Measurements from ENCODE around the gene KIF13A. TPM values are rescaled to one million over a fixed set of nuclear protein-coding genes. Genes with fewer than 3 reads are reported as not detected.
"Not testable (repeated sequence)": the region's sequence is repeated elsewhere in the genome, so short reads cannot be mapped to it uniquely, and the experiment has no call there.

Gene KIF13A
- total RNA-seq, 3 donors from 2014 or later (not counting 1 experiment from before 2014, with no cell fraction given) = 15.0 to 26.4 (median 19.5) TPM

DNA sequence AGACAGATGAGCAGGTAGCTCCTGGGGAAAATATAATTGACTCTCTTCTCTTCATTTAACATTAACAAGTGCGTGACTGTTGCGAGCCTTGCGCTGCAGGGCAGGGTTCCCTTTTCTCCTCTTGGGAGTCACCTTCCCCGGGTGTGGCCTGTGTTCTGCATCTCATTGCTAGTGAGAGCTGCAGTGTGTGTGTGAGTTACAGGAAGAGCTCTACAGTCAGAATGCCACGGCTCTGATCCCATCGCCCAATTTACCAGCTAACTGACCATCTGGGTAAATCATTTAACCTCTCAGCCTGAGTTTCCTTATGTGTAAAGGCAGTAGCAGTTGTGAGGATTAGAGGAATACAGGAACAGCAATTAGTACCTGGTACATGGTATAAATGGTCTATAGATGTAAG is 173.9 kb downstream of the KIF13A start:
- TF ChIP-seq, protein P1, sequence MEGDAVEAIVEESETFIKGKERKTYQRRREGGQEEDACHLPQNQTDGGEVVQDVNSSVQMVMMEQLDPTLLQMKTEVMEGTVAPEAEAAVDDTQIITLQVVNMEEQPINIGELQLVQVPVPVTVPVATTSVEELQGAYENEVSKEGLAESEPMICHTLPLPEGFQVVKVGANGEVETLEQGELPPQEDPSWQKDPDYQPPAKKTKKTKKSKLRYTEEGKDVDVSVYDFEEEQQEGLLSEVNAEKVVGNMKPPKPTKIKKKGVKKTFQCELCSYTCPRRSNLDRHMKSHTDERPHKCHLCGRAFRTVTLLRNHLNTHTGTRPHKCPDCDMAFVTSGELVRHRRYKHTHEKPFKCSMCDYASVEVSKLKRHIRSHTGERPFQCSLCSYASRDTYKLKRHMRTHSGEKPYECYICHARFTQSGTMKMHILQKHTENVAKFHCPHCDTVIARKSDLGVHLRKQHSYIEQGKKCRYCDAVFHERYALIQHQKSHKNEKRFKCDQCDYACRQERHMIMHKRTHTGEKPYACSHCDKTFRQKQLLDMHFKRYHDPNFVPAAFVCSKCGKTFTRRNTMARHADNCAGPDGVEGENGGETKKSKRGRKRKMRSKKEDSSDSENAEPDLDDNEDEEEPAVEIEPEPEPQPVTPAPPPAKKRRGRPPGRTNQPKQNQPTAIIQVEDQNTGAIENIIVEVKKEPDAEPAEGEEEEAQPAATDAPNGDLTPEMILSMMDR (IDR thresholded peaks at IDR 0.05) = no peak
- Mint-ChIP-seq H3K4me1 (no peaks in the 10 kb centered on the region), H3K4me3 (no peak overlapping the region), H3K27ac (no peak overlapping the region), H3K36me3 (no peaks in the 10 kb centered on the region), H3K27me3 (ENCODE audit: low read depth in 2 of 2) (no peaks in the 10 kb centered on the region), H3K9me3 (no peaks in the 10 kb centered on the region)
- Histone ChIP-seq H3K36me3 (ENCODE audit: control insufficient read depth, insufficient read depth, low read length) (no peaks in the 10 kb centered on the region), H3K27me3 (ENCODE audit: control insufficient read depth, insufficient read depth, low read length) (no peaks in the 10 kb centered on the region), H3K4me3 (ENCODE audit: low read length) (no peak overlapping the region), H3K27ac (ENCODE audit: low read length) (no peak overlapping the region), H3K9me3 (ENCODE audit: control insufficient read depth, insufficient read depth, low read length) (no peaks in the 10 kb centered on the region), H3K4me1 (ENCODE audit: control insufficient read depth, insufficient read depth, low read length) (no peaks in the 10 kb centered on the region)
- DNase-seq = no peak
- intact Hi-C loops (cut with micrococcal nuclease) = no loop called here
- no peak for ATAC-seq
- 91% methylated on average over 6 of the region's 6 CpGs for WGBS (ENCODE audit: insufficient coverage)

DNA sequence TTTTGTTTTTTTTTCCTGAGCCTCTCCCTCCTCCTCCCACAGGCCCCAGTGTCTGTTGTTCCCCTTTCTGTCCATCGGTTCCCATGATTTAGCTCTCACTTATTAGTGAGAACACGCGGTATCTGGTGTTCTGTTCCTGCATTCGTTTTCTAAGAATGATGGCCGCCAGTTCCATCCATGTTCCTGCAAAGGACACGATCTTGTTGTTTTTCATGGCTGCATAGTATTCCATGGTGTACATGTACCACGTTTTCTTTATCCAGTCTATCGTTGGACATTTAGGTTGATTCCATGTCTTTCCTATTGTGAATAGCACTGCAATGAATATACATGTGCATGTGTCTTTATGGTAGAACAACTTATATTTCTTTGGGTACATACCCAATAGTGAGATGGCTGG is 175.1 kb downstream of the KIF13A start:
- H3K4me3 ChIP-seq (ENCODE audit: low read length) = no peak overlapping the region
- H3K27ac ChIP-seq (ENCODE audit: low read length) = no peak overlapping the region
- no peak for DNase-seq
- H3K4me3 Mint-ChIP-seq = no peak overlapping the region
- peaks cover 0 to 3% of the 10 kb centered on the region in 2 donors for H3K9me3 Mint-ChIP-seq
- no peaks in the 10 kb centered on the region for H3K9me3 ChIP-seq (ENCODE audit: control insufficient read depth, insufficient read depth, low read length)
- intact Hi-C loops (cut with micrococcal nuclease) = no loop called here
- no peak for ATAC-seq
- no peaks in the 10 kb centered on the region for H3K36me3 ChIP-seq (ENCODE audit: control insufficient read depth, insufficient read depth, low read length)
- TF ChIP-seq, protein P1 (IDR thresholded peaks at IDR 0.05) = no peak
- H3K27me3 Mint-ChIP-seq (ENCODE audit: low read depth in 2 of 2) = no peaks in the 10 kb centered on the region
- H3K4me1 ChIP-seq (ENCODE audit: control insufficient read depth, insufficient read depth, low read length) = no peaks in the 10 kb centered on the region
- WGBS (ENCODE audit: insufficient coverage) = 95% methylated on average over 8 of the region's 8 CpGs
- H3K36me3 Mint-ChIP-seq = peaks cover 6% of the 10 kb centered on the region
- no peak overlapping the region for H3K27ac Mint-ChIP-seq
- H3K27me3 ChIP-seq (ENCODE audit: control insufficient read depth, insufficient read depth, low read length) = no peaks in the 10 kb centered on the region
- H3K4me1 Mint-ChIP-seq = no peaks in the 10 kb centered on the region

DNA sequence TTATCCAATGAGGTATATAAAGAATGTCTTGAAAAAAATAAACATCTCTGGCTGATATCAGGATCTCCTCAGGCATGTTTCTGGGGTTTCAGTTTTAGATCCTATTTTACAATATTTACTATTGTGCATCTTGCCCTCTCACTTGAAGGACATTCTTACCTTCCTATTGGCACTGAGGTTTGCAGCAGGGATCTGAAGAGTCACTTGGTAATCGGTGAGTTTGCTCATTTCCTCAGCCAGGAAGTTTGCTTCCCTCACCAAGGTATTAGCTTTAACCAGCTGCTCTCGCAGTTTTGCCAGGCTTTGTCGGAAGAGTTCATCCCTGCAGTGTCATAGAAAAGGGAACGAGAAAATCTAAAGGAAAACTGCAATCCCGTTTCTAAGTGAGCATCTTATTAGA is 178.8 kb downstream of the KIF13A start:
- DNase-seq = no peak
- Mint-ChIP-seq H3K4me1 (peaks cover 4 to 6% of the 10 kb centered on the region in 2 donors), H3K27ac (no peak overlapping the region), H3K9me3 (peaks cover 0 to 3% of the 10 kb centered on the region in 2 donors), H3K27me3 (ENCODE audit: low read depth in 2 of 2) (no peaks in the 10 kb centered on the region), H3K4me3 (no peak overlapping the region), H3K36me3 (peaks cover 7% of the 10 kb centered on the region)
- H3K9me3 ChIP-seq (ENCODE audit: control insufficient read depth, insufficient read depth, low read length) = no peaks in the 10 kb centered on the region
- WGBS (ENCODE audit: insufficient coverage) = 65% methylated on average over 4 of the region's 5 CpGs
- intact Hi-C loops (cut with micrococcal nuclease) = no loop called here
- TF ChIP-seq, protein P1 (IDR thresholded peaks at IDR 0.05) = no peak
- no peak overlapping the region for H3K27ac ChIP-seq (ENCODE audit: low read length)
- H3K27me3 ChIP-seq (ENCODE audit: control insufficient read depth, insufficient read depth, low read length) = no peaks in the 10 kb centered on the region
- ATAC-seq = no peak
- no peaks in the 10 kb centered on the region for H3K36me3 ChIP-seq (ENCODE audit: control insufficient read depth, insufficient read depth, low read length)
- H3K4me1 ChIP-seq (ENCODE audit: control insufficient read depth, insufficient read depth, low read length) = no peaks in the 10 kb centered on the region
- H3K4me3 ChIP-seq (ENCODE audit: low read length) = no peak overlapping the region

DNA sequence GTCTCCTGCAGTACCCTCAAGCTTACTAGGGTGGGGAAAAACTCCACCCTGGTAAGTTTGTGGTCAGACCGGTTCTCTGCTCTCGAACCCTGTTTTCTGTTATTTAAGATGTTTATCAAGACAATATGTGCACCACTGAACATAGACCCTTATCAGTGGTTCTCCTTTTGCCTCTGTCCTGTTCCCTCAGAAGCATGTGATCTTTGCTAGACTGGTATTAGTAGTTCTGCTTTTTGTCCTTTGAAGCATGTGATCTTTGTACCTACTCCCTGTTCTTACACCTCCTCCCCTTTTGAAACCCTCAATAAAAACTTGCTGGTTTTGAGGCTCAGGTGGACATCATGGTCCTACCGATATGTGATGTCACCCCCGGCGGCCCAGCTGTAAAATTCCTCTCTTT is 180.0 kb downstream of the KIF13A start:
- WGBS (ENCODE audit: insufficient coverage) = 85% methylated on average over 4 of the region's 5 CpGs
- H3K9me3 Mint-ChIP-seq; H3K4me3 ChIP-seq (ENCODE audit: low read length); H3K4me1 ChIP-seq (ENCODE audit: control insufficient read depth, insufficient read depth, low read length); H3K9me3 ChIP-seq (ENCODE audit: control insufficient read depth, insufficient read depth, low read length); H3K27ac ChIP-seq (ENCODE audit: low read length); H3K27ac Mint-ChIP-seq; H3K27me3 Mint-ChIP-seq (ENCODE audit: low read depth in 2 of 2); H3K36me3 Mint-ChIP-seq; ATAC-seq; H3K4me3 Mint-ChIP-seq; H3K27me3 ChIP-seq (ENCODE audit: control insufficient read depth, insufficient read depth, low read length); intact Hi-C loops (cut with micrococcal nuclease); H3K4me1 Mint-ChIP-seq; DNase-seq; H3K36me3 ChIP-seq (ENCODE audit: control insufficient read depth, insufficient read depth, low read length): not testable (repeated sequence)

Data from natural killer cell (primary cell).